CD4-positive, alpha-beta T cell treated with Interleukin-4 for 1 hour (primary cell): ENCODE measurements around the gene ADCY5.

Experiments
- DNase-seq, 2 donors: peaks; one replicate each; pipeline ENCODE4 v3.0.0-alpha.2; 2020 to 2022

ADCY5 gene

GRCh38 chr3:123424999-123425712 lies 23.7 kb downstream of the ADCY5 start:
- no peak for DNase-seq

GRCh38 chr3:123424321-123424998 lies 24.4 kb downstream of the ADCY5 start:
- no peak for DNase-seq

GRCh38 chr3:123423806-123424205 lies 25.1 kb downstream of the ADCY5 start:
- DNase-seq = no peak

- no peak for DNase-seq
Measured at GRCh38 chr3:123423031-123423430, 25.9 kb downstream of the ADCY5 start.

- DNase-seq = no peak
Measured at GRCh38 chr3:123422457-123422856, 26.4 kb downstream of the ADCY5 start.

GRCh38 chr3:123421353-123422174 lies 27.3 kb downstream of the ADCY5 start:
- DNase-seq = no peak

- DNase-seq = no peak
Measured at GRCh38 chr3:123420416-123420968, 28.4 kb downstream of the ADCY5 start.

GRCh38 chr3:123419850-123420297 lies 29.0 kb downstream of the ADCY5 start:
- no peak for DNase-seq

GRCh38 chr3:123419181-123419849 lies 29.6 kb downstream of the ADCY5 start:
- DNase-seq = no peak

- DNase-seq = no peak
Measured at GRCh38 chr3:123416647-123417046, 32.2 kb downstream of the ADCY5 start.

- no peak for DNase-seq
Measured at GRCh38 chr3:123416173-123416572, 32.7 kb downstream of the ADCY5 start.

- no peak for DNase-seq
Measured at GRCh38 chr3:123414973-123415775, 33.7 kb downstream of the ADCY5 start.

GRCh38 chr3:123412811-123413604 lies 35.9 kb downstream of the ADCY5 start:
- no peak for DNase-seq

- no peak for DNase-seq
Measured at GRCh38 chr3:123412076-123412475, 36.8 kb downstream of the ADCY5 start.

GRCh38 chr3:123411340-123412040 lies 37.4 kb downstream of the ADCY5 start:
- DNase-seq = no peak

- no peak for DNase-seq
Measured at GRCh38 chr3:123410149-123410515, 38.8 kb downstream of the ADCY5 start.

GRCh38 chr3:123409443-123410148 lies 39.3 kb downstream of the ADCY5 start:
- no peak for DNase-seq

GRCh38 chr3:123406598-123406997 lies 42.3 kb downstream of the ADCY5 start:
- no peak for DNase-seq

- no peak for DNase-seq
Measured at GRCh38 chr3:123405936-123406510, 42.9 kb downstream of the ADCY5 start.
